ENCODE data around the gene CH25H. TPM values are rescaled to one million over a fixed set of nuclear protein-coding genes. Genes with fewer than 3 reads are reported as not detected.

Gene CH25H
- total and polyA plus RNA-seq, 11 donors: 0.24 to 3.5 (median 0.40) TPM

- DNase-seq: no peak
- intact Hi-C loops (cut with DNase I): loop anchor here in 8 of 10 donors (2.0 to 5.0 kb wide), 3 partner anchors 282 to 382 kb away; no protein-coding TSS in a partner anchor
- Histone ChIP-seq H3K27me3 (no peaks in the 10 kb centered on the region), H3K36me3 (peaks cover 0 to 67% (median 21%) of the 10 kb centered on the region in 9 donors), H3K9me3 (no peaks in the 10 kb centered on the region), H3K27ac (no peak overlapping the region), H3K4me3 (no peak overlapping the region), H3K4me1 (peaks cover 0 to 21% (median 6%) of the 10 kb centered on the region in 12 donors)
- peak in 2 of 4 donors; percentile 16 to 33 for ATAC-seq
- no peak for TF ChIP-seq CTCF (IDR thresholded peaks at IDR 0.05)
- no peak for TF ChIP-seq POLR2A (IDR thresholded peaks at IDR 0.05)
- 75 to 84% (median 81%) methylated on average over 4 of the region's 4 CpGs for WGBS, 4 donors
These were observed 12.5 kb upstream of the CH25H start for GRCh38 chr10:89219513-89220218.

GRCh38 chr10:89217057-89217990 is 10.2 kb upstream of the CH25H start:
- TF ChIP-seq POLR2A (IDR thresholded peaks at IDR 0.05) (no peak), CTCF (IDR thresholded peaks at IDR 0.05) (peak; percentile 71 to 87 (median 81))

GRCh38 chr10:89216056-89216455 is 8.9 kb upstream of the CH25H start:
- intact Hi-C loops (cut with DNase I): loop anchor here in 8 of 10 donors (2.0 to 5.0 kb wide), 4 partner anchors 185 to 379 kb away; no protein-coding TSS in a partner anchor
- no peak for ATAC-seq
- DNase-seq: no peak
- Histone ChIP-seq H3K4me1 (peaks cover 0 to 19% (median 7%) of the 10 kb centered on the region in 12 donors), H3K4me3 (no peak overlapping the region), H3K9me3 (no peaks in the 10 kb centered on the region), H3K36me3 (peaks cover 0 to 48% (median 15%) of the 10 kb centered on the region in 9 donors), H3K27me3 (no peaks in the 10 kb centered on the region), H3K27ac (no peak overlapping the region)
- TF ChIP-seq CTCF (IDR thresholded peaks at IDR 0.05) (no peak), POLR2A (IDR thresholded peaks at IDR 0.05) (no peak)
- WGBS, 4 donors: 95 to 99% (median 98%) methylated on average over 2 of the region's 2 CpGs

More at GRCh38 chr10:89217057-89217990, 10.2 kb upstream of the CH25H start:
- intact Hi-C loops (cut with DNase I): loop anchor here in 8 of 10 donors (1.0 to 5.0 kb wide), 5 partner anchors 187 to 380 kb away; no protein-coding TSS in a partner anchor
- 8 to 9% (median 9%) methylated on average over 6 of the region's 6 CpGs for WGBS, 4 donors
- Histone ChIP-seq H3K36me3 (peaks cover 0 to 61% (median 20%) of the 10 kb centered on the region in 9 donors), H3K27ac (peak overlapping the region in 10 of 12 donors; percentile 6 to 64 (median 34)), H3K9me3 (no peaks in the 10 kb centered on the region), H3K4me3 (no peak overlapping the region), H3K27me3 (no peaks in the 10 kb centered on the region), H3K4me1 (peaks cover 0 to 19% (median 7%) of the 10 kb centered on the region in 12 donors)
- ATAC-seq (peak in 2 of 4 donors; percentile 25 to 55), DNase-seq (peak in 3 of 5 donors; percentile 40 to 58 (median 47))

All from heart left ventricle (tissue), 16 donors.